Measurements from ENCODE around the gene ANKRD42. TPM values are rescaled to one million over a fixed set of nuclear protein-coding genes. Genes with fewer than 3 reads are reported as not detected.

Gene ANKRD42
- total and polyA plus RNA-seq, 9 of the 15 experiments (the other 6 are each of a cell fraction or from before 2014, with no cell fraction given), result 2.8 to 9.1 (median 6.1) TPM

GRCh38 chr11:83192606-83193245, 786 bp upstream of the ANKRD42 start:
- peak overlapping the region; percentile 92 for H3K27ac ChIP-seq (ENCODE audit: extremely low read depth, low read depth, low read length)
- CTCF ChIA-PET (ENCODE audit: low intra/inter-chr PET ratio), result no interaction called here
- intact Hi-C loops (cut with micrococcal nuclease) (loop anchor here (2.0 to 10.0 kb wide), 3 partner anchors 36 to 288 kb away; partner anchors contain the start of genes DDIAS, PCF11 and PRCP), in situ Hi-C loops (cut with MboI) (no loop called here)
- BruUV-seq (replicated peaks), result no TSS peak
- no peak for DNase-seq (ENCODE audit: extremely low read depth in 1 of 4, low spot score in 3 of 4)
- peaks cover 45% of the 10 kb centered on the region for H3K36me3 ChIP-seq (ENCODE audit: control insufficient read depth, insufficient read depth, low read length)
- ATAC-seq, result no peak
- TF ChIP-seq PRDM10 (IDR thresholded peaks at IDR 0.05; ENCODE audit: partially characterized antibody), result peak; percentile 16
- 0 out of 2 replicates have a peak, but pooled peaks have one; percentile 40 for TF ChIP-seq ZNF175 (CRISPR knock-in tag; IDR thresholded peaks at IDR 0.05; ENCODE audit: low read depth)
- no peak for TF ChIP-seq ZNF224 (CRISPR knock-in tag; IDR thresholded peaks at IDR 0.05)
- TF ChIP-seq NFRKB (IDR thresholded peaks at IDR 0.05; ENCODE audit: low read depth), result peak; percentile 16; the same call in 1 of the 2 replicates
- TF ChIP-seq CEBPG (CRISPR knock-in tag; IDR thresholded peaks at IDR 0.05), result 0 out of 2 replicates have a peak, but pooled peaks have one; percentile 10
- peak in 1 of 2 experiments; percentile 56; a peak in 2 of 4 replicates for TF ChIP-seq CEBPG (tag; conservative IDR thresholded peaks at IDR 0.05 in 1 of 2, IDR thresholded peaks at IDR 0.05 in 1 of 2)
- peaks cover 8 to 10% of the 10 kb centered on the region in 2 experiments; a peak in 3 of 5 replicates for H3K4me1 ChIP-seq (replicated peaks in 1 of 2; ENCODE audit: control insufficient read depth in 2 of 2, insufficient read depth in 2 of 2, low read length in 2 of 2)
- H3K9me1 ChIP-seq (ENCODE audit: control insufficient read depth, insufficient read depth, low read length), result no peaks in the 10 kb centered on the region
- H3K9ac ChIP-seq (ENCODE audit: insufficient read depth in 1 of 2, low read depth in 2 of 2, low read length in 2 of 2), result peak overlapping the region; percentile 95 to 96
- H3K79me2 ChIP-seq (ENCODE audit: control insufficient read depth, insufficient read depth, low read length), result peaks cover 29% of the 10 kb centered on the region
- no peak for FAIRE-seq
- no peaks in the 10 kb centered on the region for H3K27me3 ChIP-seq (ENCODE audit: control insufficient read depth in 2 of 2, insufficient read depth in 2 of 2, low read length in 2 of 2)
- POLR2A ChIA-PET, result interaction anchor here (0.7 to 0.8 kb wide), 2 partner anchors 100 to 474 kb away, joined by 3 to 4 read pairs; no protein-coding TSS in a partner anchor
- H3K4me3 ChIP-seq, result peak overlapping the region; percentile 82
- H3K4me2 ChIP-seq (ENCODE audit: insufficient read depth, low read length), result peak overlapping the region; percentile 94
- peak overlapping the region; percentile 94; the same call in 1 of the 2 replicates for H2AFZ ChIP-seq (ENCODE audit: low read depth, low read length)
- WGBS (ENCODE audit: insufficient coverage, low coverage, missing lambda C conversion rate), result 1% methylated on average over 8 of the region's 8 CpGs
- H4K20me1 ChIP-seq (replicated peaks; ENCODE audit: control insufficient read depth, insufficient read depth, low read length), result no peaks in the 10 kb centered on the region
- no peaks in the 10 kb centered on the region for H3K9me3 ChIP-seq (replicated peaks; ENCODE audit: control insufficient read depth, insufficient read depth, low read depth, low read length)
